ENCODE data around the gene PCDHGC3. TPM values are rescaled to one million over a fixed set of nuclear protein-coding genes. Genes with fewer than 3 reads are reported as not detected.

PCDHGC3 gene
- total and polyA plus RNA-seq, 9 of the 15 experiments (the other 6 are each of a cell fraction or from before 2014, with no cell fraction given), result 0.07 TPM; not detected in 8

GRCh38 chr5:141489841-141490240 lies 14.1 kb downstream of the PCDHGC3 start (continued):
- no peak for TF ChIP-seq HES1 (IDR thresholded peaks at IDR 0.05; ENCODE audit: low read depth)
- TF ChIP-seq HOXB6 (CRISPR knock-in tag; IDR thresholded peaks at IDR 0.05; ENCODE audit: borderline replicate concordance), result no peak

DNA sequence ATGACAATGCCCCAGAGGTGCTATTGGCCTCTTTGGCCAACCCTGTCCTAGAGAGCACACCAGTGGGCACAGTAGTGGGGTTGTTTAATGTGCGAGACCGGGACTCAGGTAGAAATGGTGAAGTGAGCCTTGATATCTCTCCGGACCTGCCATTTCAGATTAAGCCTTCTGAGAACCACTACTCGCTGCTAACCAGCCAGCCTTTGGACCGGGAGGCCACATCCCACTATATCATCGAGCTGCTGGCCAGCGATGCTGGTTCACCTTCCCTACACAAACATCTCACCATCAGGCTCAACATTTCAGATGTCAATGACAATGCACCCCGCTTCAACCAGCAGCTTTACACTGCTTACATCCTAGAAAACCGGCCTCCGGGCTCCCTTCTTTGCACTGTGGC lies 14.5 kb downstream of the PCDHGC3 start:
- ATAC-seq, result no peak
- ChIA-PET POLR2A (interaction anchor here (0.6 kb wide), 1 partner anchor 380 kb away, joined by 3 read pairs; no protein-coding TSS in a partner anchor), CTCF (ENCODE audit: low intra/inter-chr PET ratio) (no interaction called here)
- no TSS peak for BruUV-seq (replicated peaks)
- Histone ChIP-seq H3K9me3 (replicated peaks; ENCODE audit: control insufficient read depth, insufficient read depth, low read depth, low read length) (no peaks in the 10 kb centered on the region), H3K9ac (ENCODE audit: insufficient read depth in 1 of 2, low read depth in 2 of 2, low read length in 2 of 2) (no peak overlapping the region), H3K36me3 (ENCODE audit: control insufficient read depth, insufficient read depth, low read length) (no peaks in the 10 kb centered on the region), H3K4me3 (no peak overlapping the region), H3K4me2 (ENCODE audit: insufficient read depth, low read length) (no peak overlapping the region), H3K9me1 (ENCODE audit: control insufficient read depth, insufficient read depth, low read length) (no peaks in the 10 kb centered on the region), H2AFZ (ENCODE audit: low read depth, low read length) (no peak overlapping the region), H3K4me1 (replicated peaks in 1 of 2; ENCODE audit: control insufficient read depth in 2 of 2, insufficient read depth in 2 of 2, low read length in 2 of 2) (peaks cover 0 to 15% of the 10 kb centered on the region in 2 experiments; a peak in 2 of 5 replicates), H3K27me3 (ENCODE audit: control insufficient read depth in 2 of 2, insufficient read depth in 2 of 2, low read length in 2 of 2) (peaks cover 55 to 97% of the 10 kb centered on the region in 2 experiments), H3K27ac (ENCODE audit: extremely low read depth, low read depth, low read length) (no peak overlapping the region), H3K79me2 (ENCODE audit: control insufficient read depth, insufficient read depth, low read length) (no peaks in the 10 kb centered on the region), H4K20me1 (replicated peaks; ENCODE audit: control insufficient read depth, insufficient read depth, low read length) (0 out of 2 replicates have a peak, but pooled peaks cover 5% of the 10 kb centered on the region)
- WGBS (ENCODE audit: insufficient coverage, low coverage, missing lambda C conversion rate), result 2% methylated on average over 10 of the region's 10 CpGs
- in situ Hi-C loops (cut with MboI) (no loop called here), intact Hi-C loops (cut with micrococcal nuclease) (no loop called here)
- FAIRE-seq, result no peak
- no peak for TF ChIP-seq ZNF561 (CRISPR knock-in tag; conservative IDR thresholded peaks at IDR 0.05)
- no peak for TF ChIP-seq ETV1 (tag; conservative IDR thresholded peaks at IDR 0.05; ENCODE audit: low read depth)
- no peak for TF ChIP-seq TEAD4 (IDR thresholded peaks at IDR 0.05; ENCODE audit: low read length)
- no peak for TF ChIP-seq TEAD4 (CRISPR knock-in tag; IDR thresholded peaks at IDR 0.05; ENCODE audit: borderline replicate concordance)
- no peak for TF ChIP-seq TBP (optimal IDR thresholded peaks at IDR 0.05; ENCODE audit: low read depth, low read length)
- no peak for TF ChIP-seq ZNF324 (CRISPR knock-in tag; IDR thresholded peaks at IDR 0.05)
- TF ChIP-seq SMC3 (conservative IDR thresholded peaks at IDR 0.05; ENCODE audit: insufficient read depth, low read depth, low read length), result no peak
- TF ChIP-seq, protein P1, sequence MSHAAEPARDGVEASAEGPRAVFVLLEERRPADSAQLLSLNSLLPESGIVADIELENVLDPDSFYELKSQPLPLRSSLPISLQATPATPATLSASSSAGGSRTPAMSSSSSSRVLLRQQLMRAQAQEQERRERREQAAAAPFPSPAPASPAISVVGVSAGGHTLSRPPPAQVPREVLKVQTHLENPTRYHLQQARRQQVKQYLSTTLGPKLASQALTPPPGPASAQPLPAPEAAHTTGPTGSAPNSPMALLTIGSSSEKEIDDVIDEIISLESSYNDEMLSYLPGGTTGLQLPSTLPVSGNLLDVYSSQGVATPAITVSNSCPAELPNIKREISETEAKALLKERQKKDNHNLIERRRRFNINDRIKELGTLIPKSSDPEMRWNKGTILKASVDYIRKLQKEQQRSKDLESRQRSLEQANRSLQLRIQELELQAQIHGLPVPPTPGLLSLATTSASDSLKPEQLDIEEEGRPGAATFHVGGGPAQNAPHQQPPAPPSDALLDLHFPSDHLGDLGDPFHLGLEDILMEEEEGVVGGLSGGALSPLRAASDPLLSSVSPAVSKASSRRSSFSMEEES (CRISPR knock-in tag; IDR thresholded peaks at IDR 0.05), result no peak
- no peak for DNase-seq (ENCODE audit: extremely low read depth in 1 of 4, low spot score in 3 of 4)
